HEK293 (cell line): ENCODE data around the gene DYNC2I2.
A peak's percentile ranks its signal among the peaks of the same experiment; 100 is the strongest.
"Not testable (repeated sequence)": the region's sequence is repeated elsewhere in the genome, so short reads cannot be mapped to it uniquely, and the experiment has no call there.

Source experiments
- CTCF ChIA-PET: fragments of 350-600 bp; formaldehyde crosslinking; extraction: SDS; loops from one replicate; lab custom pipeline; 2021; ENCODE audit warnings: antibody characterized with exemption; lab: Yijun Ruan, JAX
- POLR2A ChIA-PET: fragments of 300-600 bp; formaldehyde crosslinking; extraction: SDS; loops from one replicate; lab custom pipeline; 2020; ENCODE audit warnings: antibody characterized with exemption, inconsistent platforms; lab: Yijun Ruan, JAX
- H3K27ac ChIP-seq: fragments of 200-500 bp; sonication (Bioruptor generic); 2 replicates; pipeline ENCODE4 v1.5.1; 2014; ENCODE audit warnings: low read depth, low read length, control low read depth, inconsistent platforms; ENCODE audit errors: extremely low read depth
- H3K36me3 ChIP-seq, 2 experiments: fragments of 200-500 bp in 1 of 2; sonication (Bioruptor generic) in 1 of 2; 1 replicate in 1 of 2; 2 replicates in 1 of 2; pipeline ENCODE4 v1.5.1; 2014 to 2017; ENCODE audit warnings: inconsistent platforms in 2 of 2, low read length in 2 of 2; ENCODE audit not compliant: control insufficient read depth in 2 of 2, insufficient read depth in 1 of 2
- H3K4me1 ChIP-seq: fragments of 200-500 bp; sonication (Bioruptor generic); 2 replicates; pipeline ENCODE4 v1.5.1; 2014; ENCODE audit warnings: mild to moderate bottlenecking, low read length, inconsistent platforms; ENCODE audit not compliant: control insufficient read depth, insufficient read depth
- H3K4me3 ChIP-seq: 2 replicates; pipeline ENCODE4 v1.5.1; 2011; ENCODE audit warnings: low read depth, mild to moderate bottlenecking, control low read depth, low read length, moderate library complexity
- H3K9me3 ChIP-seq: fragments of 200-500 bp; sonication (Bioruptor generic); 2 replicates; pipeline ENCODE4 v1.5.1; 2014; ENCODE audit warnings: low read depth, low read length, inconsistent platforms; ENCODE audit not compliant: control insufficient read depth, insufficient read depth
- EGR2 ChIP-seq: fragments of 450-650 bp; formaldehyde crosslinking; IDR thresholded peaks from 2 replicates; pipeline ENCODE4 v1.5.1; 2016; ENCODE audit warnings: low read depth, missing biosample characterization, missing genetic modification characterization
- HOXA7 ChIP-seq: sonication (generic); formaldehyde crosslinking; IDR thresholded peaks from 2 replicates; pipeline ENCODE4 v1.8.1; 2022; ENCODE audit warnings: missing genetic modification reagents, borderline replicate concordance
- KLF1 ChIP-seq: fragments of 450-650 bp; formaldehyde crosslinking; IDR thresholded peaks from 2 replicates; pipeline ENCODE4 v1.5.1; 2016; ENCODE audit warnings: missing biosample characterization, missing genetic modification characterization
- KLF16 ChIP-seq: fragments of 450-650 bp; formaldehyde crosslinking; IDR thresholded peaks from 2 replicates; pipeline ENCODE4 v1.5.1; 2017; ENCODE audit warnings: missing biosample characterization, missing genetic modification characterization
- KLF7 ChIP-seq: fragments of 450-650 bp; formaldehyde crosslinking; IDR thresholded peaks from 2 replicates; pipeline ENCODE4 v1.5.1; 2016; ENCODE audit warnings: missing biosample characterization, missing genetic modification characterization, borderline replicate concordance
- KLF8 ChIP-seq: fragments of 450-650 bp; formaldehyde crosslinking; IDR thresholded peaks from 2 replicates; pipeline ENCODE4 v1.5.1; 2016; ENCODE audit warnings: missing biosample characterization, missing genetic modification characterization
- KLF9 ChIP-seq: fragments of 450-650 bp; formaldehyde crosslinking; IDR thresholded peaks from 2 replicates; pipeline ENCODE4 v1.5.1; 2016; ENCODE audit warnings: missing biosample characterization, missing genetic modification characterization, low read depth
- SCRT2 ChIP-seq: fragments of 450-650 bp; formaldehyde crosslinking; IDR thresholded peaks from 2 replicates; pipeline ENCODE4 v1.5.1; 2016; ENCODE audit warnings: missing biosample characterization, missing genetic modification characterization
- SP3 ChIP-seq: fragments of 450-650 bp; formaldehyde crosslinking; IDR thresholded peaks from 2 replicates; pipeline ENCODE4 v1.5.1; 2016; ENCODE audit warnings: missing biosample characterization, missing genetic modification characterization
- SP7 ChIP-seq: fragments of 450-650 bp; formaldehyde crosslinking; IDR thresholded peaks from 2 replicates; pipeline ENCODE4 v1.5.1; 2016; ENCODE audit warnings: missing biosample characterization, missing genetic modification characterization
- ZFHX2 ChIP-seq: fragments of 450-650 bp; formaldehyde crosslinking; conservative IDR thresholded peaks from 2 replicates; pipeline ENCODE4 v1.5.1; 2016; ENCODE audit warnings: missing biosample characterization, missing genetic modification characterization
- ZNF121 ChIP-seq: fragments of 450-650 bp; formaldehyde crosslinking; IDR thresholded peaks from 2 replicates; pipeline ENCODE4 v1.5.1; 2016; ENCODE audit warnings: missing biosample characterization, missing genetic modification characterization
- ZNF138 ChIP-seq: fragments of 450-650 bp; formaldehyde crosslinking; IDR thresholded peaks from 2 replicates; pipeline ENCODE4 v1.5.1; 2016; ENCODE audit warnings: missing biosample characterization, missing genetic modification characterization, borderline replicate concordance
- ZNF155 ChIP-seq: fragments of 450-650 bp; formaldehyde crosslinking; IDR thresholded peaks from 2 replicates; pipeline ENCODE4 v1.5.1; 2016; ENCODE audit warnings: missing biosample characterization, missing genetic modification characterization
- ZNF350 ChIP-seq: fragments of 450-650 bp; formaldehyde crosslinking; IDR thresholded peaks from 2 replicates; pipeline ENCODE4 v1.5.0; 2017; ENCODE audit warnings: missing biosample characterization, mild to moderate bottlenecking, missing genetic modification characterization
- ZNF394 ChIP-seq: fragments of 450-650 bp; formaldehyde crosslinking; IDR thresholded peaks from 2 replicates; pipeline ENCODE4 v1.5.1; 2016; ENCODE audit warnings: missing biosample characterization, missing genetic modification characterization, mild to moderate bottlenecking, moderate library complexity, borderline replicate concordance
- ZNF416 ChIP-seq: fragments of 450-650 bp; formaldehyde crosslinking; IDR thresholded peaks from 2 replicates; pipeline ENCODE4 v1.5.1; 2016; ENCODE audit warnings: missing biosample characterization, missing genetic modification characterization
- ZNF514 ChIP-seq: fragments of 450-650 bp; formaldehyde crosslinking; IDR thresholded peaks from 2 replicates; pipeline ENCODE4 v1.5.1; 2016; ENCODE audit warnings: missing biosample characterization, missing genetic modification characterization
- ZNF600 ChIP-seq: fragments of 450-650 bp; formaldehyde crosslinking; IDR thresholded peaks from 2 replicates; pipeline ENCODE4 v1.5.1; 2016; ENCODE audit warnings: missing biosample characterization, missing genetic modification characterization
- ZNF629 ChIP-seq: fragments of 450-650 bp; formaldehyde crosslinking; IDR thresholded peaks from 2 replicates; pipeline ENCODE4 v1.5.1; 2017; ENCODE audit warnings: missing biosample characterization, missing genetic modification characterization
- ZNF645 ChIP-seq: fragments of 450-650 bp; formaldehyde crosslinking; IDR thresholded peaks from 2 replicates; pipeline ENCODE4; 2016; ENCODE audit warnings: missing biosample characterization, missing genetic modification characterization
- ZNF654 ChIP-seq: fragments of 450-650 bp; formaldehyde crosslinking; IDR thresholded peaks from 2 replicates; pipeline ENCODE4 v1.5.1; 2016; ENCODE audit warnings: low read depth, missing biosample characterization, missing genetic modification characterization
- ZNF707 ChIP-seq: fragments of 450-650 bp; formaldehyde crosslinking; IDR thresholded peaks from 2 replicates; pipeline ENCODE4 v1.5.1; 2016; ENCODE audit warnings: missing biosample characterization, missing genetic modification characterization
- ZNF777 ChIP-seq: fragments of 450-650 bp; formaldehyde crosslinking; IDR thresholded peaks from 2 replicates; pipeline ENCODE4 v1.5.1; 2017; ENCODE audit warnings: missing biosample characterization, missing genetic modification characterization, borderline replicate concordance
- TF ChIP-seq, protein P1 (sequence below): fragments of 450-650 bp; formaldehyde crosslinking; IDR thresholded peaks from 2 replicates; pipeline ENCODE4 v1.5.1; 2016; ENCODE audit warnings: missing biosample characterization, missing genetic modification characterization

The DYNC2I2 gene

DNA sequence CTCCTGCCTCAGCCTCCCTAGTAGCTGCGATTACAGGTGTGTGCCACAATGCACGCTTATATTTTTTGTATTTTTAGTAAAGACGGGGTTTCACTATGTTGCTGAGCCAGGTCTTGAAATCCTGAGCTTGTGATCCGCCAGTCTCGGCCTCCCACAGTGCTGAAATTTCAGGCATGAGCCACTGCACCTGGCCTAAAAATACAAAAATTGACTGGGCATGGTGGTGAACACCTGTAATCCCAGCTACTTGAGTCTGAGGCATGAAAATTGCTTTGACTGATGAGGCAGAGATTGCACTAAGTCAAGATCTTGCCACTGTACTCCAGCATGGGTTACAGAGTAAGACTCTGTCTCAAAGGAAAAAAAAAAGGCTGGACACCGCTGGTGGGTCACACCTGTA lies 13.1 kb upstream of the DYNC2I2 start:
- POLR2A ChIA-PET: no interaction called here
- no peaks in the 10 kb centered on the region for H3K9me3 ChIP-seq
- no peak overlapping the region for H3K27ac ChIP-seq
- no peak for TF ChIP-seq ZNF777 (tag by site-specific recombination)
- no peak for TF ChIP-seq ZNF654
- no peak for TF ChIP-seq ZNF514 (tag by site-specific recombination)
- TF ChIP-seq ZNF350 (tag by site-specific recombination): no peak
- TF ChIP-seq KLF16 (tag by site-specific recombination): no peak
- TF ChIP-seq ZNF155 (tag by site-specific recombination): no peak
- no peaks in the 10 kb centered on the region for H3K36me3 ChIP-seq
- no peak overlapping the region for H3K4me3 ChIP-seq
- CTCF ChIA-PET: interaction anchor here (0.6 to 1.2 kb wide), 3 partner anchors 12 to 35 kb away, joined by 3 to 6 read pairs (median 3); no protein-coding TSS in a partner anchor
- no peaks in the 10 kb centered on the region for H3K4me1 ChIP-seq

- not testable (repeated sequence) for H3K4me3 ChIP-seq, H3K9me3 ChIP-seq, H3K27ac ChIP-seq, H3K36me3 ChIP-seq, H3K4me1 ChIP-seq
- ChIA-PET CTCF (interaction anchor here (0.8 to 1.8 kb wide), 3 partner anchors 9 to 57 kb away, joined by 4 to 5 read pairs (median 5); no protein-coding TSS in a partner anchor), POLR2A (interaction anchor here (0.7 to 2.1 kb wide), 3 partner anchors 11 to 21 kb away, joined by 4 to 13 read pairs (median 7); no protein-coding TSS in a partner anchor)
- TF ChIP-seq ZNF629 (tag by site-specific recombination) (peak; percentile 39; the same call in 1 of the 2 replicates), KLF7 (peak; percentile 40; the same call in 1 of the 2 replicates), EGR2 (peak; percentile 77), ZFHX2 (tag by site-specific recombination) (peak; percentile 67; the same call in 1 of the 2 replicates), ZNF600 (tag by site-specific recombination) (peak; percentile 87), KLF1 (peak; percentile 72), KLF9 (peak; percentile 36; the same call in 1 of the 2 replicates), SCRT2 (tag by site-specific recombination) (peak; percentile 42; the same call in 1 of the 2 replicates), KLF8 (tag by site-specific recombination) (peak; percentile 20; the same call in 1 of the 2 replicates), SP7 (tag by site-specific recombination) (peak; percentile 74), ZNF394 (tag by site-specific recombination) (peak; percentile 78), SP3 (0 out of 2 replicates have a peak, but pooled peaks have one; percentile 10)
- TF ChIP-seq, protein P1, sequence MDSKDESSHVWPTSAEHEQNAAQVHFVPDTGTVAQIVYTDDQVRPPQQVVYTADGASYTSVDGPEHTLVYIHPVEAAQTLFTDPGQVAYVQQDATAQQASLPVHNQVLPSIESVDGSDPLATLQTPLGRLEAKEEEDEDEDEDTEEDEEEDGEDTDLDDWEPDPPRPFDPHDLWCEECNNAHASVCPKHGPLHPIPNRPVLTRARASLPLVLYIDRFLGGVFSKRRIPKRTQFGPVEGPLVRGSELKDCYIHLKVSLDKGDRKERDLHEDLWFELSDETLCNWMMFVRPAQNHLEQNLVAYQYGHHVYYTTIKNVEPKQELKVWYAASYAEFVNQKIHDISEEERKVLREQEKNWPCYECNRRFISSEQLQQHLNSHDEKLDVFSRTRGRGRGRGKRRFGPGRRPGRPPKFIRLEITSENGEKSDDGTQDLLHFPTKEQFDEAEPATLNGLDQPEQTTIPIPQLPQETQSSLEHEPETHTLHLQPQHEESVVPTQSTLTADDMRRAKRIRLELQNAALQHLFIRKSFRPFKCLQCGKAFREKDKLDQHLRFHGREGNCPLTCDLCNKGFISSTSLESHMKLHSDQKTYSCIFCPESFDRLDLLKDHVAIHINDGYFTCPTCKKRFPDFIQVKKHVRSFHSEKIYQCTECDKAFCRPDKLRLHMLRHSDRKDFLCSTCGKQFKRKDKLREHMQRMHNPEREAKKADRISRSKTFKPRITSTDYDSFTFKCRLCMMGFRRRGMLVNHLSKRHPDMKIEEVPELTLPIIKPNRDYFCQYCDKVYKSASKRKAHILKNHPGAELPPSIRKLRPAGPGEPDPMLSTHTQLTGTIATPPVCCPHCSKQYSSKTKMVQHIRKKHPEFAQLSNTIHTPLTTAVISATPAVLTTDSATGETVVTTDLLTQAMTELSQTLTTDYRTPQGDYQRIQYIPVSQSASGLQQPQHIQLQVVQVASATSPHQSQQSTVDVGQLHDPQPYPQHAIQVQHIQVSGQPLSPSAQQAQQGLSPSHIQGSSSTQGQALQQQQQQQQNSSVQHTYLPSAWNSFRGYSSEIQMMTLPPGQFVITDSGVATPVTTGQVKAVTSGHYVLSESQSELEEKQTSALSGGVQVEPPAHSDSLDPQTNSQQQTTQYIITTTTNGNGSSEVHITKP: 0 out of 2 replicates have a peak, but pooled peaks have one; percentile 17
These were observed 9.9 kb upstream of the DYNC2I2 start for GRCh38 chr9:128666481-128666941.

DNA sequence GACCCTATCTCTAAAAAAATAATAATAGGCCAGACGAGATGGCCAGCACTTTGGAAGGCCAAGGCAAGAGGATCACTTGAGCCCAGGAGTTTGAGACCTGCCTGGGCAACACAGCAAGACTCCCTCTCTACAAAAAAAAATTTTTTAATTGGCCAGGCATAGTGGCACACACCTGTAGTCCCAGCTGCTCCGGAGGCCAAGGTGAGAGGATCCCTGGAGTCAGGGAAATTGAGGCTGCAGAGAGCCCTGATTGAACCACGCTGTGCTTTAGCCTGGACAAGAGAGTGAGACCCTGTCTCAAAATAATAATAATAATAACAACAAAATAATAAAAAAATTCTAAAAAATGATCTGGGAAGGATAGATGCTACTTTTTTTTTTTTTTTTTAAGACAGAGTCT lies 1.1 kb upstream of the DYNC2I2 start:
- no peak overlapping the region for H3K27ac ChIP-seq

More for the DNA sequence above, 1.1 kb upstream of the DYNC2I2 start:
- POLR2A ChIA-PET: interaction anchor here (0.6 to 1.8 kb wide), 4 partner anchors 22 to 52 kb away, joined by 3 to 12 read pairs (median 5); partner anchors contain the start of gene SET
- Histone ChIP-seq H3K9me3 (no peaks in the 10 kb centered on the region), H3K4me1 (no peaks in the 10 kb centered on the region), H3K36me3 (peaks cover 0 to 2% of the 10 kb centered on the region in 2 experiments; a peak in 1 of 3 replicates), H3K4me3 (no peak overlapping the region)
- TF ChIP-seq ZNF138 (tag by site-specific recombination): no peak
- no peak for TF ChIP-seq ZNF416 (tag by site-specific recombination)
- no peak for TF ChIP-seq HOXA7 (CRISPR knock-in tag)
- no peak for TF ChIP-seq KLF1
- no peak for TF ChIP-seq ZNF645 (tag by site-specific recombination)
- TF ChIP-seq ZNF121 (tag by site-specific recombination): peak; percentile 93
- TF ChIP-seq ZNF707 (tag by site-specific recombination): no peak
- CTCF ChIA-PET: no interaction called here
